AG04450 (cell line): ENCODE data around the gene CD47. TPM values are rescaled to one million over a fixed set of nuclear protein-coding genes. Genes with fewer than 3 reads are reported as not detected.

Experiments
- CTCF ChIA-PET: fragments of 300-600, 350-600 bp; formaldehyde crosslinking; extraction: SDS; loops from one replicate; lab custom pipeline; 2022; ENCODE audit warnings: antibody characterized with exemption, inconsistent platforms; lab: Charles Lee
- POLR2A ChIA-PET: fragments of 350-600 bp; formaldehyde crosslinking; extraction: SDS; loops from one replicate; lab custom pipeline; 2021; ENCODE audit warnings: antibody characterized with exemption, inconsistent platforms; lab: Yijun Ruan, JAX
- DNase-seq: peaks from one replicate; pipeline ENCODE4 v3.0.0-alpha.2; 2011; ENCODE audit warnings: low read depth, low spot score
- H3K27ac ChIP-seq: one replicate; pipeline ENCODE4 v1.5.1; 2012; ENCODE audit warnings: low read depth, low read length, control low read depth
- H3K27me3 ChIP-seq: one replicate; pipeline ENCODE4 v1.6.0; 2012; ENCODE audit warnings: low read length; ENCODE audit not compliant: control insufficient read depth, insufficient read depth
- H3K4me3 ChIP-seq: 2 replicates; pipeline ENCODE4 v1.5.1; 2011; ENCODE audit warnings: mild to moderate bottlenecking, low read depth, low read length, control low read depth
- H3K9me3 ChIP-seq: 2 replicates; pipeline ENCODE4 v1.5.1; 2012; ENCODE audit warnings: low read length; ENCODE audit not compliant: control insufficient read depth, insufficient read depth
- polyA plus RNA-seq: library from polyadenylated mRNA; depleted of rRNA; stranded (reverse); fragments of >200 nt; gene quantifications from 2 replicates; pipeline ENCODE4 v1.2.3, GENCODE V29; 2011
- TF ChIP-seq, protein P1 (sequence below): IDR thresholded peaks from 2 replicates; pipeline ENCODE4 v1.5.1; 2011; ENCODE audit warnings: low read depth, low read length, control low read depth, inconsistent platforms

Gene CD47
- polyA plus RNA-seq, 1 experiment = 108 TPM

DNA sequence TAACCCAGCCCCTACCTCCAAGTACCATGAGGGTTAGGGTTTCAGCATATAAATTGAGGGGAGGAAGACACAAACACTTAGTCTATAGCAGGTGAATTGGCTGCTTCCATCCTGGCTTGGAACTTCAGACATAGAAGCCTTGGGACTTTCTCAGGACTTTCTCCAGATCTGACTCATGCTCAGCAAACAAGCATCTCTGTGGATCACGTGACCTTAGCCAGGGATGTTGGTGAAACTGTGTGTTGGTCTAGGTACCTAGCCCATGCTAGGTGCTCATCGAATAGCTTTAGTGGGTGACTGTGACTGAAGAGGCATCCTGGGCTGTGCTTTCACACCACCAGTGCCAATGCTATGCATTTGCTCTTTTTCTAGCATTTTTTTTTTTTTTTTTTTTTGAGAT, 58.9 kb downstream of the CD47 start:
- DNase-seq = no peak
- CTCF ChIA-PET = interaction anchor here (1.1 kb wide), 1 partner anchor 104 kb away, joined by 3 read pairs; no protein-coding TSS in a partner anchor

DNA sequence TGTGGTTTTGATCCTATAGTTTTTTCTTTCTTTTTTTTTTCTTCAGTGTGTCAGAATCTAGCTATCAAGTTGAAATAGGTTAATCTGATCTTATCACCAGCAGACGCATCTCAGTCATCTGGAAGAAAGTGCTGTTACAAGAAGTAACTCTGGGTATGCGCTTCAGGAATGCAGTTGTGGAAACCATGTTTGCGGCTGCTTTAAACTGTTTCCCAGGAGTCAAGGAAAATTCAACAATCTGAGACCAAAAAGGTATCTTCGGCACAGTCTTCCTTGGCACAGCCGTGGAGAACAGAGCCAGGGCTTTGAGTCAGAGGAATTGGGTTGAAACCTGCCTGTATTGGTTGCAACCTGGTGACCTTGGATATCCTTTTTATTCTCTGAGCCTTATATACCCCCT, 59.9 kb downstream of the CD47 start:
- Histone ChIP-seq H3K27me3 (no peaks in the 10 kb centered on the region), H3K27ac (no peak overlapping the region), H3K9me3 (no peaks in the 10 kb centered on the region; the same call in 1 of the 2 replicates), H3K4me3 (no peak overlapping the region)
- ChIA-PET CTCF (interaction anchor here (0.6 kb wide), 1 partner anchor 447 kb away, joined by 3 read pairs; no protein-coding TSS in a partner anchor), POLR2A (no interaction called here)
- no peak for DNase-seq
- TF ChIP-seq, protein P1, sequence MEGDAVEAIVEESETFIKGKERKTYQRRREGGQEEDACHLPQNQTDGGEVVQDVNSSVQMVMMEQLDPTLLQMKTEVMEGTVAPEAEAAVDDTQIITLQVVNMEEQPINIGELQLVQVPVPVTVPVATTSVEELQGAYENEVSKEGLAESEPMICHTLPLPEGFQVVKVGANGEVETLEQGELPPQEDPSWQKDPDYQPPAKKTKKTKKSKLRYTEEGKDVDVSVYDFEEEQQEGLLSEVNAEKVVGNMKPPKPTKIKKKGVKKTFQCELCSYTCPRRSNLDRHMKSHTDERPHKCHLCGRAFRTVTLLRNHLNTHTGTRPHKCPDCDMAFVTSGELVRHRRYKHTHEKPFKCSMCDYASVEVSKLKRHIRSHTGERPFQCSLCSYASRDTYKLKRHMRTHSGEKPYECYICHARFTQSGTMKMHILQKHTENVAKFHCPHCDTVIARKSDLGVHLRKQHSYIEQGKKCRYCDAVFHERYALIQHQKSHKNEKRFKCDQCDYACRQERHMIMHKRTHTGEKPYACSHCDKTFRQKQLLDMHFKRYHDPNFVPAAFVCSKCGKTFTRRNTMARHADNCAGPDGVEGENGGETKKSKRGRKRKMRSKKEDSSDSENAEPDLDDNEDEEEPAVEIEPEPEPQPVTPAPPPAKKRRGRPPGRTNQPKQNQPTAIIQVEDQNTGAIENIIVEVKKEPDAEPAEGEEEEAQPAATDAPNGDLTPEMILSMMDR = no peak

More for the DNA sequence above, 58.9 kb downstream of the CD47 start:
- Histone ChIP-seq H3K27ac (no peak overlapping the region), H3K27me3 (no peaks in the 10 kb centered on the region), H3K9me3 (no peaks in the 10 kb centered on the region), H3K4me3 (no peak overlapping the region)
- TF ChIP-seq, protein P1 = no peak
- POLR2A ChIA-PET = no interaction called here

DNA sequence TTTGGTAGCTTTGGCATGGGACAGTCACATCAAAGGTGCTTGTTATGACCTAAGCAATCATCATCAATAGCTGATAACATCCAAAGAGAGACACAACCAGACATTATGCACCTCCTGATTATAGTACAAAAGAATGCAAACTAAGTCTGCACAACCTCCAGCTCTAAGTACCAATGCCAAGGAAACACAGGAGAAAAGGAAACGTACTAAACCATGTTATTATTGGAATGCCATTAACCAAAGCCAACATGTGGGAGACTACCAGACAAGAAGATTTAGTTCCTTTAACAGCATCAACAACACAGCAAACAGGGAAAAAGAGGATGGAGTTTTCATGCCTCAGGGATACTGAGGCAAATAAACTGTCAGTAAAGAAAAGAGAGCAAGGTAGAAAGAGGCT, 61.4 kb downstream of the CD47 start:
- TF ChIP-seq, protein P1 = no peak
- H3K4me3 ChIP-seq = no peak overlapping the region
- CTCF ChIA-PET = interaction anchor here (1.1 kb wide), 1 partner anchor 21 kb away, joined by 3 read pairs; no protein-coding TSS in a partner anchor
- no peak for DNase-seq
- no peak overlapping the region for H3K27ac ChIP-seq
- no peaks in the 10 kb centered on the region; the same call in 1 of the 2 replicates for H3K9me3 ChIP-seq
- H3K27me3 ChIP-seq = no peaks in the 10 kb centered on the region
- POLR2A ChIA-PET = no interaction called here

DNA sequence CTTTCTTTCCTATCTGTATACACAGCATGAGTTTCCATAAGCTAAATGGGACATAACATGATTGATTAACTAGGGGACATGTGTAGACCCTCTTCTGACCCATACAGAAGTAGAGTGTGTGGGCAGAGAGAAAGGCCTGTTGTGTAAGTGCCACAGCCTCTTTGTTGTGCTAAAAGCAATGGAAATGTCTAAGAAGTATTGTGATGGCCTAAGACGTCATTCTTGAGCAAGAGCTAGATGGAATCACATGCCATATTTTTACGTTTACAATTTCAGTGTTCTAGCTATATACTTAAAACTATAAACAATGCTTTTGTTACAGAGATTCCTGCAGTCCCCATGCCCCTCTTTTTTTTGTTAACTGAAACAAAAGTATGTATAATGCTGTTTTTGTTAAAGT, 61.9 kb downstream of the CD47 start:
- TF ChIP-seq, protein P1 = no peak
- no peaks in the 10 kb centered on the region; the same call in 1 of the 2 replicates for H3K9me3 ChIP-seq
- DNase-seq = no peak
- H3K4me3 ChIP-seq = no peak overlapping the region
- no peak overlapping the region for H3K27ac ChIP-seq
- POLR2A ChIA-PET = no interaction called here
- no peaks in the 10 kb centered on the region for H3K27me3 ChIP-seq
- CTCF ChIA-PET = interaction anchor here (1.1 kb wide), 1 partner anchor 22 kb away, joined by 3 read pairs; no protein-coding TSS in a partner anchor

DNA sequence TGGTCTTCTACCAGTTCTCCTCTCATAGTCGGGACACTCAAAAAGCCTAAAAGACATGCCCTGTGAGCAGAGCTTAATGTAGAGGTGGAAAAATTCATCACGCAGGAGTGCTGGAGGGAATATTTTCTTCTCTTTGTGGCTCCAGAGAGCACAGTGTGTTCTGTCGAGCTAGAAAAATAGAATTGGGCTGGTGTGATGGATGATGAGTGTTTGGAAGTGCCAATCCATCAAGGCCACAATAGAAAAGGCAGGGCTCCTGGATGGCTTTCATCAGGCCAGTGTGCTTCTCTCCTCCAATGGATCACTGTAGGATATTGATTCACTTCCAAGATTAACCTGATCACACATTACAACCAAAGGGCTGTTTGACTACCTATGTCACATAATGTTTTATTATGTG, 65.7 kb downstream of the CD47 start:
- H3K9me3 ChIP-seq = no peaks in the 10 kb centered on the region; the same call in 1 of the 2 replicates
- POLR2A ChIA-PET = no interaction called here
- CTCF ChIA-PET = no interaction called here
- DNase-seq = no peak
- peaks cover 6% of the 10 kb centered on the region for H3K27me3 ChIP-seq
- H3K4me3 ChIP-seq = no peak overlapping the region
- no peak overlapping the region for H3K27ac ChIP-seq
- TF ChIP-seq, protein P1 = no peak
